RPMI8226 (cell line): ENCODE data around the gene EIF5B.

ENCODE experiments used
- DNase-seq: peaks from one replicate; pipeline ENCODE4 v3.0.0-alpha.2; 2015

EIF5B gene

DNA sequence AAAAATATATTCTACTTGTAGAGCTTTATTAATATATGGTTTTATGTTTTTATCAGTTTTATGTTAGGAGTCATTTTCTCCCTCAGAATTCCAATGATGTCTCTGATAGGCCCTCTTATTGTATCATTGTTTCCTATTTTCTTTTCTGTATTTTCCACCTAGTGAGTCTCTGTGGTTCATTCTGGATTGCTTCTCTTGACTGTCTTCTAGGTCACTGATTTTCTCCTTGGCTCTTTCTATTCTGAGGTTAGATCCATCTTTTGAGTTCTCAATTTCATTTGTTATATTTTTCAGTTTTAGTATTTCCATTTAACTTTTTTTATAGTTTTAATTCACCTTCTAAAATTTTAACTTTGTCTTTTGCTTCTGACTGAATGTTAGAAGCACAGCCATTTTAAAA is 37.6 kb downstream of the EIF5B start:
- no peak for DNase-seq

- DNase-seq = no peak
Observed at GRCh38 chr2:99376254-99376864, 39.2 kb downstream of the EIF5B start.

- DNase-seq = no peak
Observed at GRCh38 chr2:99377879-99378278, 40.7 kb downstream of the EIF5B start.

DNA sequence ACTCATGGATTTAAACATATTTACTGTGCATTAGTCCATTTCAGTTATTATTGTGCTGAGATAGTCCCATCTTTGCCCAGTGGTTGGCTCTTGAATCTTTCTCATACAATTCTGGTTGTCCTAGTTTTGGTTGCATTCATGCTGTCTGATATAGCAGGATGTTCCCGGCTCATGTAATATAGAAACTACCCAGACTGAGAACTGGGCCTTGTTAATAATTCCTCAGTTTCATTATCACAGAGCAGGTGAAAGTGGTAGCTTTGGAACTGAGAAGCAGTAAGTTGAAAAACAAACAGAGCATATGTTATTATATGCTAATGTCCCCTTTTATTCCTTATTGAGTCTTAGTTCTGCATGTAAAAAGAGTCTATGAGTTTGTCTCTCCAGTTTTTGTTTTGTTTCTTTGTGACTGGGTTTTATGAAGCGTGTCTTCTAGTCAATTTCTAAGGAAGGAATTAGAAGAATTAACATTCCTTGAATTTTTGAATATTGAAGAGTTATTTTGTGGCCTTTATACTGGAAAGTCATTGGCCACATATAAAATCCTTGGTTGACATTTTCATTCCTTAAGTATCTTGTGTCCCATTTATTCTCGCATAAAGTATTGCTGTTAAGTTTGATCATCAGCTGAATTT is 43.3 kb downstream of the EIF5B start:
- DNase-seq = no peak

DNA sequence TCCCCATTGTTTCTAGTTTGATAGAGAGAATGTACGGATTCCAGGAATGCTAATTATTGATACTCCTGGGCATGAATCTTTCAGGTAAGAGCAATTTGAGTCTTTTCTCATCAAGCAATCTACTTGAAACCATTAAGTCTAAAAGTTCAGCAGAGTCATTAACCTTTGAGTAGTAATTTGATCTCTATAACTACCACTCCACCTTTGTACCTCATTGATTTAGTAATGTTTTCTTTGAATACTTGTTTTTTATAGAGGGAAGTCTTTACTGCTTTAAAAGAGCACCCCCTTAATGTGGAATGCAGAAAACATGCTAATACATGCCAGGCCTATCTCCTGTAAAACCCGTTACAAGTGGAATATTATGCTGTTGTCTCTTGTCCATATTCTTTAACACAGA is 45.0 kb downstream of the EIF5B start:
- DNase-seq = no peak

GRCh38 chr2:99386011-99386410 is 48.8 kb downstream of the EIF5B start:
- DNase-seq = no peak

DNA sequence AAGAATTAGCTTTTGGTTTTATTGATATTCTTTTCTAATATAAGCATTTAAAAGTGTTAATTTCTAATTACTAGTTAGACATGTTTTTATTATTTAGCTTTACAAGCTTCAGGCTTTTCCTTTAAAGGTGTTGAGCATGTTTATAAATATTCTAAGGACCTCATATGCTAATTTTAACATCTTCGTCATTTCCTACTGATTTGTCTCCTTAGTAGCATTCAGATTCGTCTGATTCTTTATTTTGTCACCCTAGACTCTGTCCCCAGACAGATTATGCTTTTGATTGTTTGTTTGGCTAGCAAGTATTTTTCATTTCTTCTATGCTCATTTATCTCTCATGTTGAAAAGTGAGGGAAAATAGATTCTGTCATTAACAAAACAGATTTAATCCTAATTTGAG is 51.7 kb downstream of the EIF5B start:
- no peak for DNase-seq

DNA sequence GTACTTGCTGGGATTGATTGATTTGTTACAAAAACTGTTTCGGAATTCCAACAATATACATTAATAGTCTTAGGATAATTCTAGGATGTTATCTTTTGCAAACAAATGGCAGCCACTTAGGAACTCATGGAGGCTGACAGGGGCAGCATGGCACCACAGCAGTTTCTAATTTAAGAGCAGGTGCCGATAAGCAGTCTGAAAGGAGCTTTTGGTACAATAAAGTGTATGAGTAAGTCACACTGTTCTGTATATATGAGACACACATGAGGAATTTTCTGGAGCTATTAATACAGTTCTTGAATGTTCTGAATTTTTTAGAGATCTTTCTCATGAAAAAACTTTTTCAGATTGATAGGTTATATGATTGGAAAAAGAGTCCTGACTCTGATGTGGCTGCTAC is 52.2 kb downstream of the EIF5B start:
- no peak for DNase-seq

DNA sequence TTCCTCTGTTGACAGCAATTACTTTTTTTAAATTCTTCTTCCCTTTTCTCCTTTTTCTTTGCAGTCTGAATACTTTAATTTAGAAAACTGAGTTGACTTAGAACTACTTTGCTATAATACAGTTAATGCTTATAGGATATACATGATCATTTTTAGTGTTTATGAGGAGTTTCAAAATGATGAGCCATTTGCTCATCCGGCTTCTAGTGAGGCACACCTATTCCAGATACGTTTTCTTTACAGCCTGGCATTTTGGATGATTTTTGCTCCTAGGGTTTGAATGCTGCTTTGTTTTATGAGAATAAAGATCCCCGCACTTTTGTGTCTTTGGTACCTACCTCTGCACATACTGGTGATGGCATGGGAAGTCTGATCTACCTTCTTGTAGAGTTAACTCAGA is 52.8 kb downstream of the EIF5B start:
- DNase-seq = no peak

GRCh38 chr2:99395589-99396130 is 58.5 kb downstream of the EIF5B start:
- DNase-seq = no peak

DNA sequence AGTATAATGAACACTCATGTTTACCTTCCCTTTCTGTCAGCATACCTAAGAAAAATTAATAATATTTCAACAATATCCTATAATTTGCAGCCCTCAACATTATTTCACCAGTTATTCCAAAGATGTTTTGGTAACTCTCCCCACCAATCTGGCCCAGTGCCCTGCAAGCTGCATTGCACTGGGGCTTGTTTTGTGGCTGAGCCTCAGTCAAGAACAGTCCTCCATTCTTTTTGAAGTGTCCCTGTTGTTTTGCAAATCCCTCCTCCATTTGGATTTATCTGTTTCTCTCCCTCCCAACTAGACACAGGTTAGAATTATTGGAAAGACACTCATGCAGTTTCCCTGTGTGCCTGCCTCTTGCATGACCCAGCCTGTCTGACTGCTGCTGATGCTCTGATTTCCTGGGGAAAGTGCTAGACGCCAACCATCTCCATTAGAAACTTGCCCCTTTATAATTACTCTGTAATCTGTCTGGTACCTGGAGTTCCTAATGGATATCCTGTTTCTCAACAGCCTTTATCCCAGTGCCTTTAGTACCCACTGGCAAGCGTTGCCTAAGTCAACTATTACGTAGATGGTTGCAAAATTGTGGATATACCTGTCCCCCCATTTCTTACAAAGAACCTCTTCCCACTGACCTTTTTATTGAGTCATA is 60.2 kb downstream of the EIF5B start:
- DNase-seq = no peak

- DNase-seq = no peak
Observed at GRCh38 chr2:99398303-99398702, 61.1 kb downstream of the EIF5B start.

- no peak for DNase-seq
Observed at GRCh38 chr2:99399063-99399462, 61.9 kb downstream of the EIF5B start.

GRCh38 chr2:99399795-99400194 is 62.6 kb downstream of the EIF5B start:
- no peak for DNase-seq

DNA sequence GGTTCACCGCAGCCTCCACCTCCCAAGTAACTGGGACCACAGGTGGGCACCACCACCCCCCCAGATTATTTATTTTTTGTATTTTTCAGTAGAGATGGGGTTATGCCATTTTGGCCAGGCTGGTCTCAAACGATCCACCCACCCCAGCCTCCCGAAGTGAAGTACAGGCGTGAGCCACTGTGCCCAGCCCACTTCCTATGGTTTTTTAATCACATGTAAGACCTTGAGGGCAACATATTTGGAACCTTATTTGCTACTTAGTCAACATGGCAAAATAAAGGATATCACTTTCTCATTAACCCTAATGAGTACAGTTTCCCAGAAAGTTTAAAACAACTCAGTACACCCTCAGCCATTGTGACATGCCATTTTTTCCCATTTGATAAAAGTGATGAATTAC is 64.7 kb downstream of the EIF5B start:
- DNase-seq = no peak

GRCh38 chr2:99403084-99403483 is 65.9 kb downstream of the EIF5B start:
- DNase-seq = no peak

DNA sequence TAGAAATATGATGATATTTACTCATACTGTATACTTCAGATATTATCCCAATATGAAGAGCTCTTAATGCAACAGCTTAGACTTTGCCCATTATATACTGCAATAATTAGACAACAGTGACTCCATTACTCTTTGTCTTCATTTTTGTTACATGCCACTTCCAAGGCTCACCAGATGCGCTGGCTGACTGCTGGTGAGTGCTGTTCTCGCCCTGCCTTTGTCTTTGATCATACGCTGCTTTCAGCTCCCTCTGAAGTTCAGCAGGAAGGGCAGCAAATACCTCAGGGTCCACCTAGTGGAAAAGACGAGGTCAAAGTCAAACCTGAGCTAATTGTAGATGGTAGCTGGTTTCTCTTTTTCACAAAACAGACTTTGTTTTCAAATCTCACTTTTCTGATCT is 66.3 kb downstream of the EIF5B start:
- DNase-seq = no peak

GRCh38 chr2:99404039-99404796 is 67.0 kb downstream of the EIF5B start:
- no peak for DNase-seq

- no peak for DNase-seq
Observed at GRCh38 chr2:99404797-99405669, 67.8 kb downstream of the EIF5B start.

DNA sequence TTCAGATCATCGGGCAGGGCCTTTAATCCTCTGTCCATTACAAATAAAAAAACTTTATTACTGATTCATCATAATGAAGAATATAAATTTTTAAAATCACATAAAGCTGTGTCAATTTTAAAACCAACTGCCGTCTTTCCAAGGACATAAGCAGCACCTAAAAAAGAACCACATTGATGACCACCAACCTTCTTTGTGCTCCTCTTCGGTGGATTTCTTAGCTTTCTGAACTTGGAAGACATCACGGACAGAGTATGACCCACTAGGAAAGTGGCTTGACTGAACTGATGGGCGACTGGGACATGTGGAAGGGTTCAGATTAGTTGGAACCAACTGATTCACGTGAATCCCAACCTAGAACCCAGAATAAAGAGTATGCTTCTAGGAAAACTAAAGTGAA is 68.9 kb downstream of the EIF5B start:
- no peak for DNase-seq

DNA sequence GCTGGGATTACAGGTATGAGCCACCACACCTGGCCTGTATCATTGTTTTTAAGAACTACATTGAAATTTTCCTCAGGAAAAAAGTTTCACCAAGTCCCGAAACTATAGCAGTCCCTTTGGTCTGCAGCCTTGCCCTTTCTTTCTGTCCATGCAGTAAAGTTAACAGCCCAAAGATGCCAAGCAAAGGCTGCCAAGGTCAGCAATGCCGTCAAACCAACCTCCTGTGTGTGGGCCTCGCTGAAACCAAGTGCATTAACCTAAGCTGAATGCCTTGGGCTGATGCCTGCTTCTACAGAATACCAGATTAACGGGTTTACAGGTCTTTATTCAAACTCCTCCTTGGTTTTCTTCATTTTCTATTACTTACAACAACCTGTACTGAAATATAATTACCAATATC is 73.1 kb downstream of the EIF5B start:
- DNase-seq = no peak

- DNase-seq = no peak
Observed at GRCh38 chr2:99414566-99414965, 77.4 kb downstream of the EIF5B start.

DNA sequence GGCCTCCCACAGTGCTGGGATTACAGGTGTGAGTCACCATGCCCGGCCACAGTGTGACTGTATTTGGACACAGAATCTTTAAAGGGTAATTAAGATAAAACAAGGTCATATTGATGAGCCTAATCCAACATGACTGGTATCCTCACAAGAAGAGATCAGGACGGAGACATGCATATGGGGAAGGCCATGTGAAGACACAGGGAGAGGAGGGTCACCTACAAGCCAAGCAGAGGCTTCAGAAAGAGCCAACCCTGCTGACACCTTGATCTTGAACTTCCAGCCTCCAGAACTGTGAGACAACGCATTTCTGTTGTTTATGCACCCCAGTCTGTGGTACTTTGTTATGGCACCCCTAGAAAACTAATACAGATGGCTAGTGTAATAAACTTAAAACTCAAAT is 80.2 kb downstream of the EIF5B start:
- no peak for DNase-seq
